GM19035 (cell line): Measurements from ENCODE around the gene GAPVD1.
"Not testable (repeated sequence)": the region's sequence is repeated elsewhere in the genome, so short reads cannot be mapped to it uniquely, and the experiment has no call there.

Experiments
- ATAC-seq: cut with Tn5 transposase; IDR thresholded peaks from one replicate; pipeline ENCODE4 v1.9.1; 2021; ENCODE audit not compliant: unreplicated experiment

GAPVD1 gene

GRCh38 chr9:125312411-125312810 is 50.8 kb downstream of the GAPVD1 start:
- no peak for ATAC-seq

GRCh38 chr9:125316359-125316758 is 54.7 kb downstream of the GAPVD1 start:
- not testable (repeated sequence) for ATAC-seq

DNA sequence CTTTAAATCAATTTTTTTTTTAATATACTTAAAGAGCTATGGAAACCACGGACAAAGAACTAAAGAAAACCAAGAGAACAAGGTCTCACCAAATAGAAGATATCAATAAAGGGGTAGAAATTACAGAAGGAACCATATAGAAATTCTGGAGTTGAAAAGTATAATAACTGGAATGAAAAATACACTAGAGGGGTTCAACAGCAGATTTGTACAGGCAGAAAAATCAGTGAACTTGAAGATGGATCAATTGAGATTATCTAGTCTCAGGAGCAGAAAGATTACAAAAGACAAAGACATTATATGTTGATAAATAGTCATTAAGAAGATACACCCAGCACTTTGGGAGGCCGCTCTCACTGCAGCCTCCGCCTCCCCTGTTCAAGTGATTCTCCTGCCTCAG is 56.1 kb downstream of the GAPVD1 start:
- ATAC-seq, result no peak

DNA sequence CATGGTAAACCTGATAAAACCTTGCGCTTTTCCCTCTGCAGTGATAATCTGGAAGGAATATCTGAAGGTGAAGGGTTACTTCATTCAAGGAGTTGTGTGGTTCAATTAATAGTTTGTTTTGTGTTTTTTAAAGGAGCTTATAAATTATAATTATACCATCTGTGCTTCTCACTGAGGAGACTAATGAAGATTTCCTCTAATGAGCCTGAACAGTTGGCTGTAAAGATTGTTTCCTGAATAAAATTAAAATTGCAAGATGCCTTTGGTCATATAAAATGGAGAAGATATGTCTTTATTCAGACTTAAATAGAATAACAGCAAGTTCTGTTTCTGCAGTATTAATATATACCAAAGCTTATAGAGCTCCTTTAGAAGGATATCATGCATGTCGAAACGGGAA is 59.9 kb downstream of the GAPVD1 start:
- ATAC-seq, result no peak

DNA sequence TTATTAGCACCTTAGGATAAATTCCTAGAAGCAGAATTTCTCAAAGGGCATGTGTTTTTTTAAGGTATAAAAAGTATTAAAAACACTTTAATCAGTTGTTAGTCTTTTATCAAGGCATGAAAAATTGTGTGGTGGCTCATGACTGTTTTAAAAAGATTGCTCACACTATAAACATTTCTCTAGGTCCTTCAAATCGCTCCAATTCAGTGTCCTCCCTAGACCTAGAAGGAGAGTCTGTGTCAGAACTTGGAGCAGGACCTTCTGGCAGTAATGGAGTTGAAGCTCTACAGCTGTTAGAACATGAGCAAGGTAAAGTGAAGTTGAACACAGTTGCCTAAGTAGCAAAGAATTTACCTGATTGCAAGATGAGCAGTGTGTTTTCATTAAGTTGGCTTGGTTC is 62.0 kb downstream of the GAPVD1 start:
- no peak for ATAC-seq

DNA sequence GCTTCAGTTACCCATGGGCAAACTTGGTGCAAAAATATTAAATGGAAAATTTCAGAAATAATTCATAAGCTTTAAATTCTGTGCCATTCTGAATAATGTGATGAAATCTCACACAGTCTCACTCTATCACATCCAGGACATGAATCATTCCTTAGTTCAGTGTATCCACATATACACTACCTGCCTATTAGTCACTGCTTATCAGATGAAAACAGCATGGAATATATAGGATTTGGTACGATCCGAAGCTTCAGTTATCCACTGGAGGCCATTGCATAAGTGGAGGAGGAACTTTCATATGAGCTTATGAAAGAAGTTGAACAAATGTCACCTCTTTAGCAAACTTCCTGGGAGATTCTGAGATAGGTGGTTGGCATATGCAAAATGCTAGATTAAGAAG is 64.2 kb downstream of the GAPVD1 start:
- ATAC-seq, result no peak

- no peak for ATAC-seq
These were observed 68.4 kb downstream of the GAPVD1 start for GRCh38 chr9:125329978-125330377.

DNA sequence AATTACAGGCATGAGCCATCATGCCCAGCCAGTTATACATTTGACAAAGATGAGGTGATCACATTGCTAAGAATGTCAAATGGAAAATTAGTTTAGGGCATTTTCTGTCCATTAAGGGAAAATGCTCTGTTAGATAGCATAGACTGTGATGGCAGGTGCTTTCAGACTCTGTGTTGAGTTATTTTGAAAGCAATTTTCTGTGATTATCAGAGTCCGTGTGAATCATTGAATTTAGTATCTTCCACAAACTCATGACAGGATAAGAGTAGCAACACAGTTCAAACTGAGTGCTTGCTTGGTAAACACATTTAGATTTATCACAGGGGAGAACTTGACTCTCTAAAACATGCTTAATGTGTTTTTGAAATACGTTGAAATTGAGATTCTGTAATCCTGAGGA is 69.0 kb downstream of the GAPVD1 start:
- ATAC-seq, result no peak

DNA sequence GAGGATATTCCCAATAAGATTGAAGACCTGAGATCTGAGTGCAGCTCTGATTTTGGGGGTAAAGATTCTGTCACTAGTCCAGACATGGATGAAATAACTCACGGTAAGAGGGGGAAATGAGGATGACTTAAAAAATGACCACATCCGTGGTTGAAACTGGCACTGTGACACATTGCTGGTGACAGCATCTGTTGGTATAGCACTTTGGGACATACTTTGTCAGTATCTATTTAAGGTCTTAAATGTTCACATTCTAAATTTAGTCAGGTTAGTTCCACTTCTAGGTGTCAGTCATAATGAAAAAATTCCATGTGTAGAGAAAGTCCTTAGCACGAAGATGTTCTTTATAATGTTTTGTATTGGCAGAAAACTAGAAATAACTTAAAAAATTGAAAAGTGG is 70.9 kb downstream of the GAPVD1 start:
- ATAC-seq, result peak; percentile 60

DNA sequence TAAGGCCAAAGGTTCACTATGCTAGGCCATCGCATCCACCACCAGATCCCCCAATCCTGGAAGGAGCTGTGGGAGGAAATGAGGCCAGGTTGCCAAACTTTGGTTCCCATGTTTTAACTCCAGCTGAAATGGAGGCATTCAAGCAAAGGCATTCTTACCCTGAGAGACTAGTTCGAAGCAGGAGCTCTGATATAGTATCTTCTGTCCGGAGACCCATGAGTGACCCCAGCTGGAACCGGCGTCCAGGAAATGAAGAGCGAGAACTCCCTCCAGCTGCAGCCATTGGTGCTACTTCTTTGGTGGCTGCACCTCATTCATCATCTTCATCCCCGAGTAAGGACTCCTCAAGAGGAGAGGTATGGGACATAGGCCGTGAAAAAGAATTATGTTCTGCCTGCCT is 75.6 kb downstream of the GAPVD1 start:
- no peak for ATAC-seq

DNA sequence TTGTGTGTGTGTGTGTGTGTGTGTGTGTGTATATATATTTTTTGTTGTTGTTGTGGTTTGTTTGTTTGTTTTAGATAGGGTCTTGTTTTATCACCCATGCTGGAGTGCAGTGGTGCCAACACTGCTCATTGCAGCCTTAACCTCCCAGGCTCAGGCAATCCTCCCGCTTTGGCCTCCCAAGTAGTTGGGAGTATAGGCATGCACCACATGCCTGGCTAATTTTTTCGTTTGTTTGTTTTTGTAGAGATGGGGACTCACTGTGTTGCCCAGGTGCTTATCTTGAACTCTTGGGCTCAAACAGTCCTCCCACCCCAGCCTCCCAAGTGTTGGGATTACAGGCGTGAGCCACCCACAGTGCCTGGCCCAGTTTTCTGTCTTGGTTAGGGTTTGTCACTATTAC is 77.3 kb downstream of the GAPVD1 start:
- ATAC-seq, result no peak

- ATAC-seq, result no peak
These were observed 79.9 kb downstream of the GAPVD1 start for GRCh38 chr9:125341566-125341965.

GRCh38 chr9:125343518-125344275 is 82.1 kb downstream of the GAPVD1 start:
- no peak for ATAC-seq

DNA sequence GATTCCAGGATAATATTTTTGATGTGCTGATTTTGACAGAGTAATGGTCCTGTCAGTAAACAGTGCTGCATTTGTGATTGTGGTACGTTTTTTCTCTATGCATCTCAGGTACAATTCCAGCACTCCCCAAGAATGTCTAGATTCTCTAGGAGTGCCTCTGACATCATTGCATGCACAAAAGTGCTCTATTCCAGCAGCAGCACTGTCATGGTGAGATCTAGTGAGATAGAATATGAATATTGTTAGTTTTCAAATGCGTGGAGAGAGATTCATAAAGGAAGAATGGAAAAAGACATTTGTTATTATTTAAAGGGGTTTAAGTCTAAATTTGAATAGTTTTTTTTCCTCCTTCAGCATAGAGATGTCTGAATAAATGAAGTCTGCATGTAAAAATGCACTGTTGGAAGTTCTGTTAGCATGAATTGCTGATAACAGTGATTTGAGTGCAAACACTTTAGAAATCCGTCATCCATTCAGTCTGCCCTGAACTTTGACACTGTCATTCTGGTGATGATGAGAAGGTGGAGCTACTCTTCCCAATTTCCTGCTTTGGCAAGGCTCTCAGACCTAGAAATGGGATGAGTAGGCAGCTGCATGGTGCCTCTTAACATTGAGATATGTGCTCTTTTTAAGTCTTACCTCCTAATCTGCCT is 84.6 kb downstream of the GAPVD1 start:
- no peak for ATAC-seq

- no peak for ATAC-seq
These were observed 94.0 kb downstream of the GAPVD1 start for GRCh38 chr9:125355601-125356000.

DNA sequence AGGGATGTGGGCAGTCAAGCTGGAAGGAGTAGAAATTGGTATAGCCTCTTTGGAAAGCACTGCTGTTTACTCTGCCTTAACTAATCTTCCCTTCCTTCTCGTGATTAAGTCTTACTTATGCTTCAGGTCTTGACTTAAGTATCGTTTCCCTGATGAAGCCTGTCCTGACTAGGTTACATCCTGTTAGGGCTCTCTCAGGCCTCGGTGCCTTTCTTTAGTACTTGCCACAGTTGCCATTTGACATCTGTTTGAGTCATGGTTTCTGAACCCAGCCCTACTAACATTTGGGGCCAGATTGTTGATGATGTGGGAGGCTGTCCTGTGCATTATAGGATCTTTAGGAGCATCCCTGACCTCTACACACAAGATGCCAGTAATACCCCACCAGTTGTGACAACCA is 94.4 kb downstream of the GAPVD1 start:
- no peak for ATAC-seq

- no peak for ATAC-seq
These were observed 97.4 kb downstream of the GAPVD1 start for GRCh38 chr9:125359011-125359410.

DNA sequence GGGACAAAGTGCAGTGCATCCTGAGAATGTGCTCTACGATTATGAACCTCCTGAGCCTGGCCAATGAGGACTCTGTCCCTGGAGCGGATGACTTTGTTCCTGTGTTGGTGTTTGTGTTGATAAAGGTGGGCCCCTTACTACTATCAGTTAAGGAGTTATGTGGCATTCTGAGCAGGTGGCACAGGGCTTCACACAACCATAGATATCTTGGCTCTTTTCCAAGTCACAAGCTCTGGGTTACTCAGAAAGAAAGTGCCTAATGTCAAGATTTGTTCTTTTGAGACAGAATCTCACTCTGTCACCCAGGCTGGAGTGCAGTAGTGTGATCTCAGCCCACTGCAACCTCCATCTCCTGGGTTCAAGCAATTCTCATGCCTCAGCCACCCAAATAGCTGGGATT is 99.0 kb downstream of the GAPVD1 start:
- no peak for ATAC-seq

- no peak for ATAC-seq
These were observed 100.4 kb downstream of the GAPVD1 start for GRCh38 chr9:125361837-125362531.

- no peak for ATAC-seq
These were observed 105.0 kb downstream of the GAPVD1 start for GRCh38 chr9:125366676-125367075.

DNA sequence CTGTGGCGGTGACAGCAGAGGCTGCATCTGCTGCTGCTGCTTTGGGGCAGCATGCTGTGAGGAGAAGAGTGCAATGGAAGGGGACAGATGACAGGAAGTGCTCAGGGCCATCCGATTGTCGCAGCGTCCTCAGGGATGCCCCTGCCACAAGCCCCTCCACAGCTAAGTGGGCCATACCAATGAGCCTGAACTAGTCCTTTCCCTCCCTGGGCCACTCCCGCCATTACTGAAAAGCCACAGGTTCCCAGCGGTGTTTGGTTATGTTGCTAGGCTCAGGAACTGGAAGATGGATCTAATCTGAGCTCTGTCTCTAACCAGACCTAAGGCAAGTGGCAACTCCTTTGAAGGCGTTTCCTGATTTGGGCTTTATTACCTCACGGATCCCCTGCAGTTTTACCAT is 109.2 kb downstream of the GAPVD1 start:
- no peak for ATAC-seq
